ENCODE measurements around the gene HNRNPR. TPM values are rescaled to one million over a fixed set of nuclear protein-coding genes. Genes with fewer than 3 reads are reported as not detected.
A peak's percentile ranks its signal among the peaks of the same experiment; 100 is the strongest.

HNRNPR gene
- total RNA-seq, 1 donor: 70.6 TPM

DNA sequence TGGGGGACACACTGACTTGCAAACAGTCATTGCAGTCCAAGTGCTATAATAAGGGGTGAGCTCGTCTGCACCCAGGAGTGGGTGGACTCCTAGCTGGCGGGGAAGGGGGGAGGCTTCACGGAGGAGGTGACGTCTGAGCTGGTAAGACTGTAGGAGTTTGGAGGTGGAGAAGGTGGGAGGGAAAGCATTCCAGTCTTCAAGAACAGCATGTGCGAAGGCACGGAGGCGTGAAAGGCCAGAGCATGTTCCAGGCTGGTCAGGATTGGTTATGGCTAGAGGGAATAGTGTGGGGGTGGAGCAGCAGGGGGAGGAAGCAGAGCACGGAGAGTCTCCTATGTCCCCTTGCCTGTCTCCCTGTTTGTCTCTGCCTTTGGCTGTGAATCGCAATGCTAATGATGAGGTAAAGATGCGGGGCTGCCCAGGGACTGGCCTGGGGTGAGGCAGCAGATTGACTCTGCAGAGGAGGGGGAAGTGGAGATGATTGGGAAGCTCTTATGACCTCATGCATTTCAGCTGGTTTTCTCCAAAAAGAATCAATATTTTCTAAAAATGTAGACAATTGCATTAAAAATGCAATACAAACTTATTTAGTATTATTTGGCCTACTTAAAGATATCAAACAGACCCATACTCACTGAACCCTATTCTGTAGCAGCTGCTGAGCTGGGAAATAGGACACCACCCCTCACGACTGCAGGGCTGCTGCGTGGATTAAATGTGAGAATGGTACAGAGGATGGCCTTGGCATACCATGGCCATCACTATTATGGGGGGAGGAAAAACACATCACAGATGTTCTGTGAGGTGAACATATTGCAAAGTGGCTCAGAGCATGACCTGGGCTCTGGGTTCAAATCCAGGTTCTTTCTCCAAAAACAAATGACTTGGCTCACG, 28.1 kb upstream of the HNRNPR start:
- H3K79me2 ChIP-seq (ENCODE audit: insufficient read depth, low read length): peaks cover 29% of the 10 kb centered on the region
- TF ChIP-seq, protein P1, sequence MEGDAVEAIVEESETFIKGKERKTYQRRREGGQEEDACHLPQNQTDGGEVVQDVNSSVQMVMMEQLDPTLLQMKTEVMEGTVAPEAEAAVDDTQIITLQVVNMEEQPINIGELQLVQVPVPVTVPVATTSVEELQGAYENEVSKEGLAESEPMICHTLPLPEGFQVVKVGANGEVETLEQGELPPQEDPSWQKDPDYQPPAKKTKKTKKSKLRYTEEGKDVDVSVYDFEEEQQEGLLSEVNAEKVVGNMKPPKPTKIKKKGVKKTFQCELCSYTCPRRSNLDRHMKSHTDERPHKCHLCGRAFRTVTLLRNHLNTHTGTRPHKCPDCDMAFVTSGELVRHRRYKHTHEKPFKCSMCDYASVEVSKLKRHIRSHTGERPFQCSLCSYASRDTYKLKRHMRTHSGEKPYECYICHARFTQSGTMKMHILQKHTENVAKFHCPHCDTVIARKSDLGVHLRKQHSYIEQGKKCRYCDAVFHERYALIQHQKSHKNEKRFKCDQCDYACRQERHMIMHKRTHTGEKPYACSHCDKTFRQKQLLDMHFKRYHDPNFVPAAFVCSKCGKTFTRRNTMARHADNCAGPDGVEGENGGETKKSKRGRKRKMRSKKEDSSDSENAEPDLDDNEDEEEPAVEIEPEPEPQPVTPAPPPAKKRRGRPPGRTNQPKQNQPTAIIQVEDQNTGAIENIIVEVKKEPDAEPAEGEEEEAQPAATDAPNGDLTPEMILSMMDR (IDR thresholded peaks at IDR 0.05; ENCODE audit: extremely low read depth, low read depth, low read length): no peak
- no peaks in the 10 kb centered on the region for H3K27me3 ChIP-seq (ENCODE audit: insufficient read depth, low read length)
- no peak overlapping the region for H3K4me3 ChIP-seq (ENCODE audit: insufficient read depth, low read length)
- H3K4me2 ChIP-seq (ENCODE audit: insufficient read depth, low read length): no peak overlapping the region
- peaks cover 32% of the 10 kb centered on the region for H3K4me1 ChIP-seq (ENCODE audit: insufficient read depth, low read length)
- peak; percentile 23 for DNase-seq (ENCODE audit: insufficient read length, low spot score, missing footprints)
- no peak overlapping the region for H2AFZ ChIP-seq (ENCODE audit: low read length)
- no peaks in the 10 kb centered on the region for H4K20me1 ChIP-seq (ENCODE audit: insufficient read depth, low read length)
- H3K36me3 ChIP-seq (ENCODE audit: insufficient read depth, low read length): peaks cover 6% of the 10 kb centered on the region
- no peak overlapping the region for H3K27ac ChIP-seq (ENCODE audit: low read depth, low read length)
- H3K9me3 ChIP-seq (ENCODE audit: low read depth, low read length): no peaks in the 10 kb centered on the region

DNA sequence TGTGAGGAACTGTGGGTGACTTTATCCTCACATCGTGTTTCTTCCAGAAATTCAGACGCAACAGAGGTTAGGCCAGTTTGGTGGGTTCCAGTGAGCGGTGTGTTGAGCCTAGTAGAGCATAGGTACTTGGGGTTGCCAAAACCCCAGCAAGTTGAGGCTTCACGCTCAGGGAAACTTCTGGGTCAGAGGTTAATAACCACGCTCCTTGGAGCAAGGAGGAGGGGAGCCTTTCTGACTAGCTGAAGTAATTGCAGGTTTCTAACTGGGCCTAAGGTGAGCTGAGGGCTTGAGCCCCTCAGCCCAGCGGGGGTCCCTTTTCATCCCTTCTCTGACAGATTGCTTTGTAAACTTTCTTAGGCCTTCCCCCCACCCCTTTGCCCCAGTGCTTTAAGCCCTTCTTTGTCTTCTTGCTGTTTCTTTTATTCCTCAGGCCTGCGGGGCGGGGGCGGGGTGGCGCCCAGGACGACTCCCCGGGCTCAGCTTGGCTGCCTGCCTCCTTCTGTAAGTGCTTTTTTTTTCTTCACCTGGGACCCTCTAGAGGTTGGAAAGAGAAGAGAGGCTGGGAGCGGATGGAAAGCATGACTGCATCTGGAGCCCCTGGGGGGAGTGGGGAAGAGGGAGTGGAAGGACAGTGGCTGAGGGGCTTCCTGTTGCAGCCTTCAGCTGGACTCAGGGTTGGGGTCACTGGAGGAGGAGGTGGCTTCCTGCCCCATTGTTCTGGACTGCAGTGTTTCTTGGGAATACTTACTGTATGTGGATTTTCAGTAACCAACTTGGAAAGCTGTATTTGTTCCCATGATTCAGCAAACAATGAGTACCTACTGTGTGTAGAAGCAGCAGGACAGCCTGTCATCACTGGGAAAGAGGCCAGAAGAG, 26.9 kb upstream of the HNRNPR start:
- peak; percentile 57 for DNase-seq (ENCODE audit: insufficient read length, low spot score, missing footprints)
- Histone ChIP-seq H3K4me1 (ENCODE audit: insufficient read depth, low read length) (peaks cover 31% of the 10 kb centered on the region), H3K4me2 (ENCODE audit: insufficient read depth, low read length) (peak overlapping the region; percentile 100), H3K36me3 (ENCODE audit: insufficient read depth, low read length) (peaks cover 15% of the 10 kb centered on the region), H2AFZ (ENCODE audit: low read length) (peak overlapping the region; percentile 25), H3K27me3 (ENCODE audit: insufficient read depth, low read length) (no peaks in the 10 kb centered on the region), H3K27ac (ENCODE audit: low read depth, low read length) (peak overlapping the region; percentile 97), H4K20me1 (ENCODE audit: insufficient read depth, low read length) (no peaks in the 10 kb centered on the region), H3K4me3 (ENCODE audit: insufficient read depth, low read length) (peak overlapping the region; percentile 98), H3K79me2 (ENCODE audit: insufficient read depth, low read length) (peaks cover 42% of the 10 kb centered on the region), H3K9me3 (ENCODE audit: low read depth, low read length) (no peaks in the 10 kb centered on the region)
- TF ChIP-seq, protein P1 (IDR thresholded peaks at IDR 0.05; ENCODE audit: extremely low read depth, low read depth, low read length): no peak

DNA sequence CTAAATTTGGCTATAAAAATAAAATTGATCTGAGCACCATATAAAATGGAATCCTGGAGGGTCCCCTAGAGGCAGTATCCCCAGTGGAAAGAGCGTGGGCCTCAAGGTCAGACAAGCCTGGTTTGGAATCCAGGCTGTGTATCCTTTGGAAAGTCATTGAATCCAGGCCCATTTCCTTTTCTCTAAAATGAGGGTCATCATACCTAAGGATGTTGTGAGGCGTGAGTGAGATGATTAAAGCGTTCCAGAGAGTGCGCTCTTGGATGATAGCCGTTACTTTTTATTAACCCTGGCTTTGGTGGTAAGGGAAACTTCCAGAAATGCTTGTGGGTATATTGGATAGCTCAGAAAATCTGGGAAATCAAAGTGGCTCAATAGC, 26.2 kb upstream of the HNRNPR start:
- TF ChIP-seq, protein P1 (IDR thresholded peaks at IDR 0.05; ENCODE audit: extremely low read depth, low read depth, low read length): no peak
- Histone ChIP-seq H3K36me3 (ENCODE audit: insufficient read depth, low read length) (peaks cover 18% of the 10 kb centered on the region), H3K79me2 (ENCODE audit: insufficient read depth, low read length) (peaks cover 43% of the 10 kb centered on the region), H4K20me1 (ENCODE audit: insufficient read depth, low read length) (no peaks in the 10 kb centered on the region), H3K27me3 (ENCODE audit: insufficient read depth, low read length) (no peaks in the 10 kb centered on the region), H3K27ac (ENCODE audit: low read depth, low read length) (peak overlapping the region; percentile 97), H3K9me3 (ENCODE audit: low read depth, low read length) (no peaks in the 10 kb centered on the region), H3K4me2 (ENCODE audit: insufficient read depth, low read length) (peak overlapping the region; percentile 100), H2AFZ (ENCODE audit: low read length) (peak overlapping the region; percentile 25), H3K4me3 (ENCODE audit: insufficient read depth, low read length) (peak overlapping the region; percentile 98), H3K4me1 (ENCODE audit: insufficient read depth, low read length) (peaks cover 31% of the 10 kb centered on the region)
- DNase-seq (ENCODE audit: insufficient read length, low spot score, missing footprints): no peak

Measured in osteoblast (primary cell).